Erythroblast (primary cell): Measurements from ENCODE around the gene ABLIM2.

Experiments used
- DNase-seq, 2 experiments: peaks; one replicate each; lab custom pipeline; 2025; lab: John Stamatoyannopoulos, UW
- GATA1 ChIP-seq: IDR thresholded peaks from 2 replicates; pipeline ENCODE4 v1.6.1; 2011; ENCODE audit warnings: low read depth, mild to moderate bottlenecking, control low read depth, low read length, moderate library complexity
- POLR2A ChIP-seq: IDR thresholded peaks from 2 replicates; pipeline ENCODE4 v1.6.1; 2011; ENCODE audit warnings: mild to moderate bottlenecking, low read length

The ABLIM2 gene

GRCh38 chr4:8107146-8107657 lies 51.4 kb downstream of the ABLIM2 start:
- no peak for DNase-seq
- TF ChIP-seq GATA1, result no peak
- no peak for TF ChIP-seq POLR2A

- TF ChIP-seq GATA1 (no peak), POLR2A (no peak)
- no peak for DNase-seq
Observed at GRCh38 chr4:8106451-8107025, 52.1 kb downstream of the ABLIM2 start.

GRCh38 chr4:8105306-8106100 lies 53.1 kb downstream of the ABLIM2 start:
- TF ChIP-seq POLR2A (no peak), GATA1 (no peak)
- no peak for DNase-seq

- no peak for DNase-seq
- no peak for TF ChIP-seq GATA1
- no peak for TF ChIP-seq POLR2A
Observed at GRCh38 chr4:8104491-8105305, 53.9 kb downstream of the ABLIM2 start.

GRCh38 chr4:8103421-8104390 lies 54.9 kb downstream of the ABLIM2 start:
- no peak for DNase-seq
- TF ChIP-seq GATA1, result no peak
- TF ChIP-seq POLR2A, result no peak

GRCh38 chr4:8102831-8103230 lies 55.8 kb downstream of the ABLIM2 start:
- no peak for DNase-seq
- TF ChIP-seq GATA1 (no peak), POLR2A (no peak)

GRCh38 chr4:8102076-8102355 lies 56.6 kb downstream of the ABLIM2 start:
- TF ChIP-seq GATA1 (no peak), POLR2A (no peak)
- DNase-seq, result no peak

GRCh38 chr4:8101213-8102075 lies 57.2 kb downstream of the ABLIM2 start:
- no peak for TF ChIP-seq POLR2A
- no peak for TF ChIP-seq GATA1
- DNase-seq, result no peak

- DNase-seq, result no peak
- no peak for TF ChIP-seq POLR2A
- no peak for TF ChIP-seq GATA1
Observed at GRCh38 chr4:8099981-8100464, 58.6 kb downstream of the ABLIM2 start.

GRCh38 chr4:8098506-8098905 lies 60.1 kb downstream of the ABLIM2 start:
- no peak for TF ChIP-seq POLR2A
- TF ChIP-seq GATA1, result no peak
- no peak for DNase-seq

GRCh38 chr4:8097721-8098345 lies 60.8 kb downstream of the ABLIM2 start:
- no peak for DNase-seq
- TF ChIP-seq POLR2A (no peak), GATA1 (no peak)

- DNase-seq, result no peak
- no peak for TF ChIP-seq POLR2A
- no peak for TF ChIP-seq GATA1
Observed at GRCh38 chr4:8097141-8097541, 61.5 kb downstream of the ABLIM2 start.
